Measurements from ENCODE around the gene COL28A1.

DNA sequence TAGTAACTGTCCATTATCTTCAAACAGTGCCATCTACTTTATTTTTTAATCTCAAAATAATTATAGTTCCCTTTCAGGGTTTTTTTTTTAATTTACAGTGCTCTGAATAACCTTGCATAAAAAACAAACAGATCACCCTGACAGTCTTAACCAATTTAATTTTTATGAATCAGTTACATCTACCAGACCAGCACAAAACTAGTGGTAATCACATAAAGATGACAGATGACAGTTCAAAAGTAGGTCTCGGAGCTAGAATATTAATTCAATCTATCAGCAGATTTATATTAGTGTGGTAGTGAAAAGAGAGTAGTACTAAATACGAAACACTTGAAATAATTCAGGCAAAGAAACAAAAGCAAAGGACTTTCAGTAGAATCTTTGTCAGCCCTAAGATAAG lies 53.9 kb downstream of the COL28A1 start:
- TF ChIP-seq, protein P1, sequence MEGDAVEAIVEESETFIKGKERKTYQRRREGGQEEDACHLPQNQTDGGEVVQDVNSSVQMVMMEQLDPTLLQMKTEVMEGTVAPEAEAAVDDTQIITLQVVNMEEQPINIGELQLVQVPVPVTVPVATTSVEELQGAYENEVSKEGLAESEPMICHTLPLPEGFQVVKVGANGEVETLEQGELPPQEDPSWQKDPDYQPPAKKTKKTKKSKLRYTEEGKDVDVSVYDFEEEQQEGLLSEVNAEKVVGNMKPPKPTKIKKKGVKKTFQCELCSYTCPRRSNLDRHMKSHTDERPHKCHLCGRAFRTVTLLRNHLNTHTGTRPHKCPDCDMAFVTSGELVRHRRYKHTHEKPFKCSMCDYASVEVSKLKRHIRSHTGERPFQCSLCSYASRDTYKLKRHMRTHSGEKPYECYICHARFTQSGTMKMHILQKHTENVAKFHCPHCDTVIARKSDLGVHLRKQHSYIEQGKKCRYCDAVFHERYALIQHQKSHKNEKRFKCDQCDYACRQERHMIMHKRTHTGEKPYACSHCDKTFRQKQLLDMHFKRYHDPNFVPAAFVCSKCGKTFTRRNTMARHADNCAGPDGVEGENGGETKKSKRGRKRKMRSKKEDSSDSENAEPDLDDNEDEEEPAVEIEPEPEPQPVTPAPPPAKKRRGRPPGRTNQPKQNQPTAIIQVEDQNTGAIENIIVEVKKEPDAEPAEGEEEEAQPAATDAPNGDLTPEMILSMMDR (conservative IDR thresholded peaks at IDR 0.05; ENCODE audit: low read depth, low read length): no peak
- TF ChIP-seq EZH2 (IDR thresholded peaks at IDR 0.05; ENCODE audit: low read length, unreplicated experiment): no peak
